ENCODE data around the gene LETMD1.
"Not testable (repeated sequence)": the region's sequence is repeated elsewhere in the genome, so short reads cannot be mapped to it uniquely, and the experiment has no call there.

Gene LETMD1

DNA sequence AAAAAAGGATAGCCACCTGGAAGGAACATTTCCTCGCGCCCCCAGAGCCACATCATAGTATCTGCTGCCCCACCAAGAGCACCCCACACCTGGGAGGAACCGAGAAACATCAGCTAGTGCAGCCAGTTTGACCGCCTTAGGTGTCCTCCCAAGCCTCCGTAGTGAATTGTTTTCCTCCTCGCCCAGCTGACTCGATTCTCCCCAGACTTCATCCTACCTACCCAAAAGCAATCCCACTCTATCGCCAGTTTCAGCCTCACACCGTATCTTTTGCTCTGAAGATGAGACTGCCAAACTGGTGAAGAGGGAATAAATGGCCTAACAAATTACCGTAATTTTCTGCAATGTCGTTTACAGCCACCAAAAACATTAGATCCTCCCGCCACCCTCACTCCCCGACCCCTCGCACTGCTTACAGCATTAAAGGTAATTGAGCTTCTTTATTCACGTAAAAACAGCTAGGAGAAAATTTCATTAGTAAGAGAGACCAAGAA is 20.7 kb upstream of the LETMD1 start:
- DNase-seq, result no peak

- DNase-seq, result peak; percentile 38 to 48
Observed at GRCh38 chr12:51028126-51028812, 19.9 kb upstream of the LETMD1 start.

- DNase-seq, result no peak
Observed at GRCh38 chr12:51028813-51029150, 19.3 kb upstream of the LETMD1 start.

DNA sequence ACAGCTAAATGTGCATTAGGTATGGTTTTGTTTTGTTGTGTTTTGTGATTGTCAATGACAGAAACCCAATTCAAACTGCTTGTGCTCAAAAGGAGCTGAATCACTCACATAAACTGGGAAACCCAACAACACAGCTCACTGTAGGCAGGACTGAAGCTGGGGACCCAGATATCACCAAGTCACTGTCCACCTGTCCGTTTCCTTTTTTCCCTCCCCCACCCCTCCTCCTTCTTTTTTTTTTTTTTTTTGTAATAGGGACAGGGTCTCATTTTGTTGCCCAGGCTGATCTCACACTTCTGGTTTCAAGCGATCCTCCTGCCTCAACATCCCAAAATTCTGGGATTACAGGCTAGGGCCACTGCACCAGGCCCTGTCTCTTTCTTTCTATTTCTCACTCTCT is 15.1 kb upstream of the LETMD1 start:
- no peak for DNase-seq

- DNase-seq, result no peak
Observed at GRCh38 chr12:51033457-51034089, 14.6 kb upstream of the LETMD1 start.

- no peak for DNase-seq
Observed at GRCh38 chr12:51036279-51036678, 11.8 kb upstream of the LETMD1 start.

DNA sequence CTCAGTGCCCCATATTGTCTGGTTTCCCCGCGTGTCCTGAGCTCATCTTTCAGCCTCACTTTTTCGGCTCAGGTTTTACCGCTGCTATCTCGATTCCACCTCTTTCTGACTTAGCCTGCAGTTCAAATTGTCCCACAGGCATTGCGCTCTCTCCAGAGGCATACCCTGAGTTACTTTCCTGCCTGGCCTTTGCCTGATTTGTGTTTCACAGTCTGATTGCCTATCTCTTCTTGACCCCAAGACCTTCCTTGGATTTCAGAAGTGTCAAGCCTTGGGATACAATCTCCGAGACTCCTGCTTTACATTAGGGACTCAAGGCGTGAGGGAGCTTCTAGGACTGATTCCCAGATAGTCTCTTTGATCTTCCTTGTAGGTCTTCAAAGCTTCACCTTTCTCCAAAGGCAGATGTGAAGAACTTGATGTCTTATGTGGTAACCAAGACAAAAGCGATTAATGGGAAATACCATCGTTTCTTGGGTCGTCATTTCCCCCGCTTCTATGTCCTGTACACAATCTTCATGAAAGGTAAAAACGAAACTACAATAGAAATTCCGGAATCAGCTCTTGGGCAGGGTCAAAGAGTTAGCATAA is 629 bp downstream of the LETMD1 start:
- DNase-seq, result no peak

DNA sequence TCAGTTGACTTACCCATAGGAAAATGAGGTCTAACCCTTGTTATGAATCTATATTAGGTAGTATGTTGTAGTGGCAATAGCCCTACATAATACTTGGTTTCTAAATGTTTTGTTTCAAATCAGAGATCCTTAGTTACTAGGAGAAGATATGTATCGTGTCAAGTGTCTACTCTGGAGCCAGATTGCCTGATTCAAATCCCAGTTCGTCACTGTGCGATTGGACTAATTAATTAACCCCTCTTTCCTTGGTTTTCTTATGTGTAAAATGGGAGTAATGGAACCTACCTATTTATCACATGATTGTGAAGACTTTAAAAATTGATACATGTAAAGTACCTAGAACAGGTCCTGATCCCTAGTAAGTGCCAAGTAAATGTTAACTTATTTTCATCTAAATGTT is 1.4 kb downstream of the LETMD1 start:
- DNase-seq, result no peak

DNA sequence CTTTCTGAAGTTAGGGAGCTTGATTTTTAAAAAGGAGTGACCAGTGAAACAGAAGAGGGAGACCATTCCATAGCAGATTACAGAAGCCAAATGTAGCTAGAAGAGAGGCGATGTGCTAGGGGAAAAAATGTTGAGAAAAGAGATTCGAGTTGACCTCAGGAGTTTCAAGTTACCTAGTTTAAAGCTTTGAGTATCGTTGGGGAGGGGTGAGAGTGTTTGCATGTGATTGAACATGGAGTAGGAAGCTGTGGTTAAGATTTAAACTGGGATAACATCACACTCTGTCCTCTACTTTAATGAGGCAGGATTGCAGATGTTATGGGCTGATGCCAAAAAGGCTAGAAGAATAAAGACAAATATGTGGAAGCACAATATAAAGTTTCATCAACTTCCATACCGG is 3.7 kb downstream of the LETMD1 start:
- no peak for DNase-seq

- no peak for DNase-seq
Observed at GRCh38 chr12:51055060-51055459, 6.9 kb downstream of the LETMD1 start.

DNA sequence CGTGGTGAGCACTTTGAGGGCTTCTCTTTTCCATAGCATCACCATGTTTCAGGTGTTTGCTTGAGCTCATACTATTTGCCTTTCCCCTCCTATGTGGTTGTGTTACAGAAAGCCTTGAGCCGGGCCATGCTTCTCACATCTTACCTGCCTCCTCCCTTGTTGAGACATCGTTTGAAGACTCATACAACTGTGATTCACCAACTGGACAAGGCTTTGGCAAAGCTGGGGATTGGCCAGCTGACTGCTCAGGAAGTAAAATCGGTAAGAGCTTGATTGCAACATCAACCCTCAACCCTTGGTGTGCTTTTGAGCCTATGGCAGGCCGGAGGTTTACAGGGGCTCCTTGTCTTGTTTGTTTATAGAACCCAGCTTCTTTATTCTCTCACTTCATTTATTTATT is 8.1 kb downstream of the LETMD1 start:
- no peak for DNase-seq

- no peak for DNase-seq
Observed at GRCh38 chr12:51059086-51059485, 11.0 kb downstream of the LETMD1 start.

DNA sequence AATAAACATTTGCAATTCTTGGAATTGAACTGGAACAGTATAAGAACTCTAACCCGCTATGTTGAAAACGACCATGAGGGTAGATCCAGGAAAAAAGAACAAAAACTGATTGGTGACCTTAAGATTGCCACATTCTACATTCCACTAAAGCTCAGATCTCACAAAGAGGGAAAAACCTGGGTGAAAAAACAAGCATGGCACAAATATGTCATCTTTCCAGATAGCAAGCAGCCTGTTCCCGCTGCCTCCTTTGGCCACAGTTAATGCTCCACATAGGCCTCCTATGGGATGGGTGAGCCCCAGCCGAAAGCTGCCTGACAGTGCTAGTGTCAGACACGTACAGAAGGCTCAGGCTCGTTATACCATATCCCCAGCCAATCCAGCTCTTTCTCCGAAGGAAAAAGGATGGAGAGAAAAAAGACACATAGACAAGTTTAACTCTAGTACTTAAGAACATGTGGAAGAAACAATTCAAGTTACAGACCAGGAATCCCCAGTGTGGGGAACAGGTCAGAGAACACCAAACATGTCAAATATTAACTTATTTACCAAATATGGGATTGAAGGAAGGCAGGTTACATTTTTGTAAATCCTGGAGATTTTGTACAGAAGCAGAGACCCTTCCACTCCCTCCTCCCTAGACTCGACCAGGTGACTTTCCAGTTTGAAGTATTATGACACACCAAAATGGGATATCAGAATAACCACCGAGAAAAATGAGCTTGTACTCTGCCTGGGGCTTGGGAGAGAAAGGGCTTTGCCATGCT is 14.7 kb downstream of the LETMD1 start:
- DNase-seq, result no peak

- DNase-seq, result no peak
Observed at GRCh38 chr12:51065530-51065929, 17.4 kb downstream of the LETMD1 start.

DNA sequence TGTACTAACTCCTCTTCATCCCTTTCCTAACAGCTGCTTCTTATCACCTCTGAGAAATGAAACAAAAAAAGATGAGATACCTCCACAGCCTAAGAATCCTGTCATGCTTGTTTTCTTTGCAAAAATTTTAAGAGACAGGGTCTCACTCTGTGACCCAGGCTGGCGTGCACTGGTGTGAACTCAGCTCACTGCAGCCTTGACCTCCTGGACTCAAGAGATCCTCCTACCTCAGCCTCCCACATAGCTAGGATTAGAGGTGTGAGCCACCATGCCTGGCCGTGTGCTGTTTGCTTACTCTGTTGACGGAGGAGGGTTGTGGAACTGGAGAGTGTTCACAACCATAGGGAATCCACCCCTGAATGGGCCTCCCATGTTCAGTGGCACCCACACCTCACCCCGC is 19.1 kb downstream of the LETMD1 start:
- no peak for DNase-seq

- DNase-seq, result no peak
Observed at GRCh38 chr12:51067771-51068170, 19.6 kb downstream of the LETMD1 start.

- DNase-seq, result no peak
Observed at GRCh38 chr12:51070004-51070403, 21.9 kb downstream of the LETMD1 start.

- DNase-seq, result no peak
Observed at GRCh38 chr12:51071663-51072062, 23.5 kb downstream of the LETMD1 start.

- DNase-seq, result no peak
Observed at GRCh38 chr12:51075390-51075789, 27.3 kb downstream of the LETMD1 start.

- DNase-seq, result no peak
Observed at GRCh38 chr12:51076236-51076930, 28.3 kb downstream of the LETMD1 start.

DNA sequence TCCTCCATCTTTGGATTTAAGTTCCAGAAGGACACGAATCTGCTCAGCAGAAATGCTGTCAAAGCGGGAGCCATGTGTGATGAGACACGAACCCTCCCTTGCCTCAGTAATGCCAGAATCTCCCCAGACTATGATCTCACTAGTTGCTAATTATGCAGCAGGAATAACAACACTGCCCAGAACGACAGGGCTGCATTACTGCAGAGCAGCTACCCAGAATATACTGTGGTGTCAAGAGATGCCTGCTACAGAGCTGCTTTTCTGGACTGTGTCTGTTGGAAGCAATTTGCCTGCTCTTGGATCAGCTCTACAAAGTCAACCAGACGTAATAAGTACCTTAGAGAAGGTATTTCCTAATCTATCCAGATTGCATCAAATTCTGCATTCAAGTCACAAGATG is 29.8 kb downstream of the LETMD1 start:
- DNase-seq, result no peak

DNA sequence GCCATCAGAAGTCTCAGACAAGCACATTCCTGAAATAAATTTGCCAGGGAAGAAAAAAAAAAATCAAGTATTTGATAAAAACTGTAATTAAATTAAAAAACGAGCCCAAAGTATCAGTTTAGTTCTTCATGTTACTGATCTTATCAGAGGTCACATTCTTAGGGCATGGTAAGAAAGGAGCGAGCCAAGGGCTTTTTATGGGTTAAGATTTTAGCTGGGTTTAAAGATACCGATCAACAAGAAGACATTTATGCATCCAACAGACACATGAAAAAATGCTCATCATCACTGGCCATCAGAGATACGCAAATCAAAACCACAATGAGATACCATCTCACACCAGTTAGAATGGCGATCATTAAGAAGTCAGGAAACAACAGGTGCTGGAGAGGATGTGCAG is 30.2 kb downstream of the LETMD1 start:
- DNase-seq, result not testable (repeated sequence)

- not testable (repeated sequence) for DNase-seq
Observed at GRCh38 chr12:51078866-51079265, 30.7 kb downstream of the LETMD1 start.
